Stimulated activated CD4-positive, alpha-beta T cell treated with anti-CD3 and anti-CD28 coated beads, Interleukin-2, amount 100 ng/mL, for 48 hours (primary cell): ENCODE data around the gene CAMKK2.
"Not testable (repeated sequence)": the region's sequence is repeated elsewhere in the genome, so short reads cannot be mapped to it uniquely, and the experiment has no call there.

Experiments
- DNase-seq, 2 donors: peaks; one replicate each; pipeline ENCODE4 v3.0.0-alpha.2; 2020

The CAMKK2 gene

GRCh38 chr12:121222847-121223246 is 73.7 kb downstream of the CAMKK2 start:
- no peak for DNase-seq

- no peak for DNase-seq
Measured at GRCh38 chr12:121219353-121219986, 77.0 kb downstream of the CAMKK2 start.

GRCh38 chr12:121218588-121219352 is 77.7 kb downstream of the CAMKK2 start:
- no peak for DNase-seq

- no peak for DNase-seq
Measured at GRCh38 chr12:121217761-121218160, 78.7 kb downstream of the CAMKK2 start.

- DNase-seq: no peak
Measured at GRCh38 chr12:121217063-121217462, 79.4 kb downstream of the CAMKK2 start.

GRCh38 chr12:121216102-121216501 is 80.4 kb downstream of the CAMKK2 start:
- no peak for DNase-seq

- no peak for DNase-seq
Measured at GRCh38 chr12:121214855-121215745, 81.4 kb downstream of the CAMKK2 start.

GRCh38 chr12:121214166-121214777 is 82.2 kb downstream of the CAMKK2 start:
- peak in 1 of 2 donors; percentile 24 for DNase-seq

- no peak for DNase-seq
Measured at GRCh38 chr12:121212875-121213274, 83.6 kb downstream of the CAMKK2 start.

- peak; percentile 75 to 81 for DNase-seq
Measured at GRCh38 chr12:121209624-121210572, 86.6 kb downstream of the CAMKK2 start, which contains the start of gene P2RX4. Gene P2RX4 (plus strand): TSS chr12:121210129. CDS start chr12:121210165, 36 bp downstream.

- no peak for DNase-seq
Measured at GRCh38 chr12:121209221-121209620, 87.3 kb downstream of the CAMKK2 start.

GRCh38 chr12:121208571-121208970 is 87.9 kb downstream of the CAMKK2 start:
- DNase-seq: not testable (repeated sequence)

GRCh38 chr12:121205491-121205890 is 91.0 kb downstream of the CAMKK2 start:
- DNase-seq: no peak

- no peak for DNase-seq
Measured at GRCh38 chr12:121203482-121203881, 93.0 kb downstream of the CAMKK2 start.

- DNase-seq: no peak
Measured at GRCh38 chr12:121202407-121203355, 93.8 kb downstream of the CAMKK2 start.

GRCh38 chr12:121201140-121201539 is 95.4 kb downstream of the CAMKK2 start:
- not testable (repeated sequence) for DNase-seq

GRCh38 chr12:121198949-121199348 is 97.6 kb downstream of the CAMKK2 start:
- DNase-seq: no peak

GRCh38 chr12:121196902-121197301 is 99.6 kb downstream of the CAMKK2 start:
- no peak for DNase-seq

GRCh38 chr12:121191151-121191550 is 105.4 kb downstream of the CAMKK2 start:
- DNase-seq: no peak

- no peak for DNase-seq
Measured at GRCh38 chr12:121190523-121191031, 105.9 kb downstream of the CAMKK2 start.
